ENCODE results near the gene FUT9.

- no peak for TF ChIP-seq CTCF (IDR thresholded peaks at IDR 0.05)
- TF ChIP-seq ZFX (IDR thresholded peaks at IDR 0.05; ENCODE audit: borderline replicate concordance), result no peak
Observed at GRCh38 chr6:96086745-96087144, 71.0 kb downstream of the FUT9 start.
